OCI-LY7 (cell line): ENCODE measurements around the gene TGM1. TPM values are rescaled to one million over a fixed set of nuclear protein-coding genes. Genes with fewer than 3 reads are reported as not detected.

Source experiments
- BruUV-seq: library from RNA; stranded (reverse); fragments of 400-500 nt; replicated peaks from 2 replicates; lab custom pipeline; 2021; lab: Mats Ljungman, UMichigan
- CTCF ChIA-PET: fragments of 300-600 bp; sonication (Branson Sonifier 250); formaldehyde crosslinking; loops from one replicate; lab custom pipeline; 2022; ENCODE audit warnings: antibody characterized with exemption; ENCODE audit not compliant: unreplicated experiment; lab: Charles Lee
- POLR2A ChIA-PET: fragments of 300-600 bp; sonication (Branson Sonifier 250); formaldehyde crosslinking; loops from one replicate; lab custom pipeline; 2022; ENCODE audit warnings: antibody characterized with exemption; lab: Charles Lee
- DNase-seq: peaks from one replicate; pipeline ENCODE4 v3.0.0-alpha.2; 2015; ENCODE audit warnings: low spot score
- H2AFZ ChIP-seq: fragments of 200-600 bp; sonication (generic), shearing (Covaris generic); 2 replicates; pipeline ENCODE4 v1.6.1; 2014; ENCODE audit warnings: mild to moderate bottlenecking, antibody characterized with exemption, low read length, moderate library complexity
- H3K27ac ChIP-seq: fragments of 200-600 bp; sonication (generic); 2 replicates; pipeline ENCODE4 v1.5.1; 2014; ENCODE audit warnings: mixed run types, low read depth, mild to moderate bottlenecking, moderate library complexity, low read length, inconsistent platforms; ENCODE audit not compliant: poor library complexity, severe bottlenecking
- H3K36me3 ChIP-seq: fragments of 200-600 bp; sonication (generic); 2 replicates; pipeline ENCODE4 v1.6.1; 2014; ENCODE audit warnings: mild to moderate bottlenecking, antibody characterized with exemption, low read length, moderate library complexity, mixed read lengths; ENCODE audit not compliant: insufficient read depth
- H3K4me1 ChIP-seq: fragments of 200-600 bp; sonication (generic); 2 replicates; pipeline ENCODE4 v1.5.1; 2014; ENCODE audit warnings: mild to moderate bottlenecking, low read length; ENCODE audit not compliant: insufficient read depth, poor library complexity, severe bottlenecking
- H3K4me2 ChIP-seq: fragments of 200-600 bp; sonication (generic); 2 replicates; pipeline ENCODE4 v1.6.1; 2014; ENCODE audit warnings: mild to moderate bottlenecking, low read length
- H3K4me3 ChIP-seq: fragments of 200-600 bp; sonication (generic); 2 replicates; pipeline ENCODE4 v1.5.1; 2014; ENCODE audit warnings: mild to moderate bottlenecking, low read depth, low read length; ENCODE audit not compliant: poor library complexity, severe bottlenecking
- H3K79me2 ChIP-seq: fragments of 200-600 bp; sonication (generic); 2 replicates; pipeline ENCODE4 v1.6.1; 2016; ENCODE audit warnings: low read depth, mild to moderate bottlenecking, low read length, moderate library complexity, mixed read lengths; ENCODE audit not compliant: insufficient read depth
- H3K9me2 ChIP-seq: fragments of 200-600 bp; sonication (generic); 2 replicates; pipeline ENCODE4 v1.6.1; 2016; ENCODE audit warnings: mild to moderate bottlenecking, low read length, mixed read lengths; ENCODE audit not compliant: insufficient read depth
- H3K9me3 ChIP-seq: fragments of 200-600 bp; sonication (generic); 2 replicates; pipeline ENCODE4 v1.6.1; 2014; ENCODE audit warnings: mild to moderate bottlenecking, mixed run types, low read length, mixed read lengths
- H4K20me1 ChIP-seq: fragments of 200-600 bp; sonication (generic); 2 replicates; pipeline ENCODE4 v1.6.1; 2014; ENCODE audit warnings: mild to moderate bottlenecking, antibody characterized with exemption, low read length, moderate library complexity, mixed read lengths; ENCODE audit not compliant: insufficient read depth
- EZH2phosphoT487 ChIP-seq: fragments of 200-600 bp; sonication (generic); IDR thresholded peaks from 2 replicates; pipeline ENCODE4 v1.6.1; 2018; ENCODE audit warnings: low read depth, borderline replicate concordance, mild to moderate bottlenecking, mixed run types, antibody characterized with exemption, low read length, moderate library complexity, mixed read lengths
- intact Hi-C: fragments of 100-400 bp; cut with micrococcal nuclease; formaldehyde crosslinking; loops from one replicate; pipeline ENCODE4 v1.10.0; 2022; ENCODE audit not compliant: unreplicated experiment
- total RNA-seq, 2 experiments: library from RNA; depleted of rRNA in 1 of 2; stranded (reverse); fragments of >200 nt in 1 of 2; shearing (Covaris generic) in 1 of 2; gene quantifications; 2 replicates each; pipeline ENCODE4 v1.2.3, GENCODE V29; 2014 to 2022
- TF ChIP-seq, protein P1 (sequence below): fragments of 200-600 bp; sonication (generic); conservative IDR thresholded peaks from 2 replicates; pipeline ENCODE4 v1.5.1; 2014; ENCODE audit warnings: mild to moderate bottlenecking, antibody characterized with exemption, low read length, moderate library complexity, mixed read lengths

TGM1 gene
- total RNA-seq, 2 experiments from 2014 or later: 5.2 to 5.4 TPM

DNA sequence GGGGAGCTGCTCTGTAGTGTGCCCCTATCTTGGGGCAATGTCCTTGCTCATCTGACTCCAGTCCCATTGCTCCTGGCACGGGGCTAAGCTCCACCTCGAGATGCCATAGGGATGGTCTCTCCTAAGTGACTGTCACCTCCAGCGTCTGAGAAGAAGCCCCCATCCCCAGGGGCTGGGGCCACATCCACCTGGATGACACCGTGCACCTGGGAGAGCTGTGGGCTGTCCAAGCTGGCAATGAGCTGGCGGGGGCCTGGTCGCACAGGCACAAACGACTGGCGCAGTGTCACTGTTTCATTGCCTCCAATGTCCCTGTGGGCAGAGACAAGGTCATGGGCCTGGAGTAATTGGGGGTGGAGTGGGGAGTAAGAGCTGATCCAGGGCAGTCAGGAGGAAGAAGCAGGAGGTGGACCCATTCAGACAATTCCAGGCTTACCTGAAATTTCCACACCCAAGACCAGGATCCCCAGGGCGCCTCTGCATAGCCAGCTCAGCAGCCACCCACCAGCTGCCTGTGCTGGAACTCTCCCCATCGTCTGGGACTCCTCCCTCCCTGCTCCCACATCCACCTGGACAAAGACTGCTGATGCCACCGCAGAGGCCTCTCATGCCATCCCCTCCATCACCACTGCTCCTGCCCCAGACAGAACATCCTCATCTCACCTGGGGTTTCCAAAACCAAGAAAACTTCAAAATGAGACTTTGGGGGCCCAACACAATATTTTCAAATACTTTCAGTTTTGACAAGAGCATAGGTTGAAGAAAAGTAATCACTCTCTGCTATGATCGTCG lies 13.6 kb downstream of the TGM1 start:
- DNase-seq: no peak
- intact Hi-C loops: no loop called here
- Histone ChIP-seq H3K79me2 (no peaks in the 10 kb centered on the region), H3K4me3 (no peak overlapping the region), H3K4me2 (no peak overlapping the region), H3K27ac (no peak overlapping the region), H3K4me1 (peaks cover 5% of the 10 kb centered on the region), H2AFZ (no peak overlapping the region), H3K36me3 (no peaks in the 10 kb centered on the region), H3K9me3 (no peaks in the 10 kb centered on the region), H3K9me2 (no peaks in the 10 kb centered on the region), H4K20me1 (no peaks in the 10 kb centered on the region)
- ChIA-PET CTCF (no interaction called here), POLR2A (interaction anchor here (1.5 kb wide), 1 partner anchor 52 kb away, joined by 3 read pairs; no protein-coding TSS in a partner anchor)
- no TSS peak for BruUV-seq
- TF ChIP-seq, protein P1, sequence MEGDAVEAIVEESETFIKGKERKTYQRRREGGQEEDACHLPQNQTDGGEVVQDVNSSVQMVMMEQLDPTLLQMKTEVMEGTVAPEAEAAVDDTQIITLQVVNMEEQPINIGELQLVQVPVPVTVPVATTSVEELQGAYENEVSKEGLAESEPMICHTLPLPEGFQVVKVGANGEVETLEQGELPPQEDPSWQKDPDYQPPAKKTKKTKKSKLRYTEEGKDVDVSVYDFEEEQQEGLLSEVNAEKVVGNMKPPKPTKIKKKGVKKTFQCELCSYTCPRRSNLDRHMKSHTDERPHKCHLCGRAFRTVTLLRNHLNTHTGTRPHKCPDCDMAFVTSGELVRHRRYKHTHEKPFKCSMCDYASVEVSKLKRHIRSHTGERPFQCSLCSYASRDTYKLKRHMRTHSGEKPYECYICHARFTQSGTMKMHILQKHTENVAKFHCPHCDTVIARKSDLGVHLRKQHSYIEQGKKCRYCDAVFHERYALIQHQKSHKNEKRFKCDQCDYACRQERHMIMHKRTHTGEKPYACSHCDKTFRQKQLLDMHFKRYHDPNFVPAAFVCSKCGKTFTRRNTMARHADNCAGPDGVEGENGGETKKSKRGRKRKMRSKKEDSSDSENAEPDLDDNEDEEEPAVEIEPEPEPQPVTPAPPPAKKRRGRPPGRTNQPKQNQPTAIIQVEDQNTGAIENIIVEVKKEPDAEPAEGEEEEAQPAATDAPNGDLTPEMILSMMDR: no peak
- no peak for TF ChIP-seq EZH2phosphoT487

DNA sequence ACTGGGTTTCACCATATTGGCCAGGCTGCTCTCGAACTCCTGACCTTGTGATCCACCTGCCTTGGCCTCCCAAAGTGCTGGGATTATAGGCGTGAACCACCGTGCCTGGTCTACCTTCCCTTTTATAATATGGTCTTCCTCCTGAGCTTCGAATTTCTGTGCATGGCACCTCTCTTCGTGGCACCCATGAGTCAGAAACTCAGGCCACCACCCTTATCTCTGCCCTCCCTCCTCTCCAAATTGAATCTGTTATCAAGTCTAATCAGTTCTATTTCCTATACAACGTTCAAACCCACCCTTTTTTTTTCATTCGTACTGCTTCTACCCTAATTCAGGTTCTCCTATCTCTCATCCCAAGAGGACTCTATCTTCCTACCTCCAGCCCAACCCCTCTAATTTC lies 15.6 kb downstream of the TGM1 start:
- no TSS peak for BruUV-seq
- DNase-seq: no peak
- no peaks in the 10 kb centered on the region for H3K36me3 ChIP-seq
- POLR2A ChIA-PET: interaction anchor here (1.0 to 3.8 kb wide), 3 partner anchors 23 to 43 kb away, joined by 4 to 21 read pairs (median 4); partner anchors contain the start of gene RABGGTA
- no peaks in the 10 kb centered on the region for H3K9me3 ChIP-seq
- no peak for TF ChIP-seq EZH2phosphoT487
- TF ChIP-seq, protein P1: no peak
- H3K79me2 ChIP-seq: no peaks in the 10 kb centered on the region
- H3K4me1 ChIP-seq: peaks cover 15% of the 10 kb centered on the region
- H3K4me2 ChIP-seq: no peak overlapping the region
- no peak overlapping the region for H3K4me3 ChIP-seq
- no peaks in the 10 kb centered on the region for H4K20me1 ChIP-seq
- H3K27ac ChIP-seq: no peak overlapping the region
- H2AFZ ChIP-seq: no peak overlapping the region
- no peaks in the 10 kb centered on the region for H3K9me2 ChIP-seq
- intact Hi-C loops: no loop called here
- CTCF ChIA-PET: interaction anchor here (0.6 kb wide), 1 partner anchor 184 kb away, joined by 3 read pairs; no protein-coding TSS in a partner anchor
